MG63 (cell line): Measurements from ENCODE around the gene SEMA3B. TPM values are rescaled to one million over a fixed set of nuclear protein-coding genes. Genes with fewer than 3 reads are reported as not detected.
"Not testable (repeated sequence)": the region's sequence is repeated elsewhere in the genome, so short reads cannot be mapped to it uniquely, and the experiment has no call there.

ENCODE experiments used
- DNase-seq: peaks from one replicate; pipeline ENCODE4 v3.0.0-alpha.2; 2020
- H3K27me3 ChIP-seq: fragments of 250-450 bp; sonication (Bioruptor Pico); 2 replicates; pipeline ENCODE4 v1.5.1; 2020; ENCODE audit warnings: mild to moderate bottlenecking, moderate library complexity
- H3K36me3 ChIP-seq: fragments of 250-450 bp; sonication (Bioruptor Pico); 2 replicates; pipeline ENCODE4 v1.5.1; 2020; ENCODE audit warnings: mild to moderate bottlenecking, moderate library complexity
- H3K4me3 ChIP-seq: fragments of 250-450 bp; sonication (Bioruptor Pico); 2 replicates; pipeline ENCODE4 v1.5.1; 2020; ENCODE audit warnings: mild to moderate bottlenecking, moderate library complexity
- H3K9me3 ChIP-seq: fragments of 250-450 bp; sonication (Bioruptor Pico); 2 replicates; pipeline ENCODE4 v1.5.1; 2020; ENCODE audit warnings: mild to moderate bottlenecking, moderate library complexity
- total RNA-seq: library from RNA; depleted of rRNA; stranded (reverse); fragments of >200 nt; shearing (Covaris generic); gene quantifications from 2 replicates; pipeline ENCODE4 v1.2.3, GENCODE V29; 2014; ENCODE audit warnings: low replicate concordance

The SEMA3B gene
- total RNA-seq, 1 experiment from 2014 or later: 13.4 TPM

GRCh38 chr3:50263478-50264382 is 5.2 kb upstream of the SEMA3B start:
- H3K9me3 ChIP-seq: no peaks in the 10 kb centered on the region
- no peaks in the 10 kb centered on the region for H3K36me3 ChIP-seq
- no peaks in the 10 kb centered on the region for H3K27me3 ChIP-seq
- DNase-seq: peak; percentile 72
- H3K4me3 ChIP-seq: no peak overlapping the region

- H3K36me3 ChIP-seq: no peaks in the 10 kb centered on the region
- H3K27me3 ChIP-seq: no peaks in the 10 kb centered on the region
- peak; percentile 93 for DNase-seq
- H3K4me3 ChIP-seq: no peak overlapping the region
- no peaks in the 10 kb centered on the region for H3K9me3 ChIP-seq
Measured at GRCh38 chr3:50264383-50264963, 4.5 kb upstream of the SEMA3B start.

- Histone ChIP-seq H3K9me3 (no peaks in the 10 kb centered on the region), H3K4me3 (no peak overlapping the region), H3K36me3 (no peaks in the 10 kb centered on the region), H3K27me3 (no peaks in the 10 kb centered on the region)
- no peak for DNase-seq
Measured at GRCh38 chr3:50264964-50265485, 3.9 kb upstream of the SEMA3B start.

- DNase-seq: no peak
- H3K27me3 ChIP-seq: no peaks in the 10 kb centered on the region
Measured at GRCh38 chr3:50265571-50265970, 3.4 kb upstream of the SEMA3B start.

GRCh38 chr3:50266017-50266416 is 2.9 kb upstream of the SEMA3B start:
- Histone ChIP-seq H3K27me3 (no peaks in the 10 kb centered on the region), H3K36me3 (no peaks in the 10 kb centered on the region), H3K4me3 (no peak overlapping the region), H3K9me3 (no peaks in the 10 kb centered on the region)
- no peak for DNase-seq

More at GRCh38 chr3:50265571-50265970, 3.4 kb upstream of the SEMA3B start:
- Histone ChIP-seq H3K36me3 (no peaks in the 10 kb centered on the region), H3K9me3 (no peaks in the 10 kb centered on the region), H3K4me3 (no peak overlapping the region)

- no peak for DNase-seq
- Histone ChIP-seq H3K9me3 (no peaks in the 10 kb centered on the region), H3K4me3 (no peak overlapping the region), H3K36me3 (no peaks in the 10 kb centered on the region), H3K27me3 (no peaks in the 10 kb centered on the region)
Measured at GRCh38 chr3:50266836-50267235, 2.1 kb upstream of the SEMA3B start.

- peak; percentile 53 for DNase-seq
- Histone ChIP-seq H3K36me3 (no peaks in the 10 kb centered on the region), H3K27me3 (no peaks in the 10 kb centered on the region), H3K4me3 (peak overlapping the region; percentile 6; the same call in 1 of the 2 replicates), H3K9me3 (no peaks in the 10 kb centered on the region)
Measured at GRCh38 chr3:50267280-50267913, 1.6 kb upstream of the SEMA3B start.

- no peaks in the 10 kb centered on the region for H3K9me3 ChIP-seq
- H3K36me3 ChIP-seq: no peaks in the 10 kb centered on the region
- no peak for DNase-seq
- no peaks in the 10 kb centered on the region for H3K27me3 ChIP-seq
- H3K4me3 ChIP-seq: no peak overlapping the region
Measured at GRCh38 chr3:50268276-50268675, 671 bp upstream of the SEMA3B start.

GRCh38 chr3:50269460-50269859 is 513 bp downstream of the SEMA3B start:
- DNase-seq: no peak
- Histone ChIP-seq H3K27me3 (no peaks in the 10 kb centered on the region), H3K36me3 (no peaks in the 10 kb centered on the region), H3K4me3 (peak overlapping the region; percentile 36), H3K9me3 (no peaks in the 10 kb centered on the region)

GRCh38 chr3:50269977-50270413 is 1.0 kb downstream of the SEMA3B start:
- Histone ChIP-seq H3K36me3 (no peaks in the 10 kb centered on the region), H3K9me3 (no peaks in the 10 kb centered on the region), H3K27me3 (no peaks in the 10 kb centered on the region), H3K4me3 (peak overlapping the region; percentile 36; the same call in 1 of the 2 replicates)
- DNase-seq: peak; percentile 80

GRCh38 chr3:50270422-50271224 is 1.7 kb downstream of the SEMA3B start:
- Histone ChIP-seq H3K36me3 (no peaks in the 10 kb centered on the region), H3K4me3 (peak overlapping the region; percentile 36; the same call in 1 of the 2 replicates), H3K9me3 (no peaks in the 10 kb centered on the region), H3K27me3 (no peaks in the 10 kb centered on the region)
- DNase-seq: no peak

GRCh38 chr3:50271314-50271936 is 2.5 kb downstream of the SEMA3B start:
- Histone ChIP-seq H3K27me3 (no peaks in the 10 kb centered on the region), H3K4me3 (no peak overlapping the region), H3K36me3 (no peaks in the 10 kb centered on the region), H3K9me3 (no peaks in the 10 kb centered on the region)
- no peak for DNase-seq

GRCh38 chr3:50272538-50272910 is 3.6 kb downstream of the SEMA3B start:
- not testable (repeated sequence) for H3K27me3 ChIP-seq, H3K9me3 ChIP-seq, H3K4me3 ChIP-seq, DNase-seq, H3K36me3 ChIP-seq

GRCh38 chr3:50272911-50273688 is 4.2 kb downstream of the SEMA3B start:
- Histone ChIP-seq H3K27me3 (no peaks in the 10 kb centered on the region), H3K4me3 (no peak overlapping the region), H3K9me3 (no peaks in the 10 kb centered on the region), H3K36me3 (no peaks in the 10 kb centered on the region)
- DNase-seq: peak; percentile 56

GRCh38 chr3:50273689-50274065 is 4.7 kb downstream of the SEMA3B start:
- Histone ChIP-seq H3K36me3 (no peaks in the 10 kb centered on the region), H3K4me3 (no peak overlapping the region), H3K27me3 (no peaks in the 10 kb centered on the region), H3K9me3 (no peaks in the 10 kb centered on the region)
- DNase-seq: no peak
